ENCODE results near the gene CD226. TPM values are rescaled to one million over a fixed set of nuclear protein-coding genes. Genes with fewer than 3 reads are reported as not detected.

CD226 gene
- polyA plus RNA-seq, 2 donors: 0.10 to 0.15 TPM

- WGBS, 2 donors: 87 to 88% methylated on average over 5 of the region's 5 CpGs
- Histone ChIP-seq H3K27ac (ENCODE audit: low read depth in 2 of 2, low read length in 1 of 2) (no peak overlapping the region), H3K4me1 (ENCODE audit: control insufficient read depth in 2 of 2, insufficient read depth in 2 of 2, low read length in 1 of 2) (no peaks in the 10 kb centered on the region), H3K27me3 (ENCODE audit: control insufficient read depth in 1 of 2, insufficient read depth in 2 of 2, low read length in 2 of 2) (no peaks in the 10 kb centered on the region), H3K4me3 (ENCODE audit: low read depth in 1 of 2, low read length in 2 of 2) (no peak overlapping the region), H3K9me3 (ENCODE audit: control insufficient read depth in 2 of 2, insufficient read depth in 1 of 2, low read depth in 1 of 2, low read length in 1 of 2) (no peaks in the 10 kb centered on the region), H3K36me3 (ENCODE audit: control insufficient read depth in 2 of 2, insufficient read depth in 2 of 2, low read length in 1 of 2) (no peaks in the 10 kb centered on the region)
Observed at GRCh38 chr18:69958422-69958821, 10.7 kb upstream of the CD226 start.

GRCh38 chr18:69957747-69958146 is 10.1 kb upstream of the CD226 start:
- 85 to 91% methylated on average over 3 of the region's 3 CpGs for WGBS, 2 donors
- Histone ChIP-seq H3K4me1 (ENCODE audit: control insufficient read depth in 2 of 2, insufficient read depth in 2 of 2, low read length in 1 of 2) (no peaks in the 10 kb centered on the region), H3K4me3 (ENCODE audit: low read depth in 1 of 2, low read length in 2 of 2) (no peak overlapping the region), H3K27ac (ENCODE audit: low read depth in 2 of 2, low read length in 1 of 2) (peak overlapping the region in 1 of 2 donors; percentile 1), H3K27me3 (ENCODE audit: control insufficient read depth in 1 of 2, insufficient read depth in 2 of 2, low read length in 2 of 2) (no peaks in the 10 kb centered on the region), H3K9me3 (ENCODE audit: control insufficient read depth in 2 of 2, insufficient read depth in 1 of 2, low read depth in 1 of 2, low read length in 1 of 2) (no peaks in the 10 kb centered on the region), H3K36me3 (ENCODE audit: control insufficient read depth in 2 of 2, insufficient read depth in 2 of 2, low read length in 1 of 2) (no peaks in the 10 kb centered on the region)

DNA sequence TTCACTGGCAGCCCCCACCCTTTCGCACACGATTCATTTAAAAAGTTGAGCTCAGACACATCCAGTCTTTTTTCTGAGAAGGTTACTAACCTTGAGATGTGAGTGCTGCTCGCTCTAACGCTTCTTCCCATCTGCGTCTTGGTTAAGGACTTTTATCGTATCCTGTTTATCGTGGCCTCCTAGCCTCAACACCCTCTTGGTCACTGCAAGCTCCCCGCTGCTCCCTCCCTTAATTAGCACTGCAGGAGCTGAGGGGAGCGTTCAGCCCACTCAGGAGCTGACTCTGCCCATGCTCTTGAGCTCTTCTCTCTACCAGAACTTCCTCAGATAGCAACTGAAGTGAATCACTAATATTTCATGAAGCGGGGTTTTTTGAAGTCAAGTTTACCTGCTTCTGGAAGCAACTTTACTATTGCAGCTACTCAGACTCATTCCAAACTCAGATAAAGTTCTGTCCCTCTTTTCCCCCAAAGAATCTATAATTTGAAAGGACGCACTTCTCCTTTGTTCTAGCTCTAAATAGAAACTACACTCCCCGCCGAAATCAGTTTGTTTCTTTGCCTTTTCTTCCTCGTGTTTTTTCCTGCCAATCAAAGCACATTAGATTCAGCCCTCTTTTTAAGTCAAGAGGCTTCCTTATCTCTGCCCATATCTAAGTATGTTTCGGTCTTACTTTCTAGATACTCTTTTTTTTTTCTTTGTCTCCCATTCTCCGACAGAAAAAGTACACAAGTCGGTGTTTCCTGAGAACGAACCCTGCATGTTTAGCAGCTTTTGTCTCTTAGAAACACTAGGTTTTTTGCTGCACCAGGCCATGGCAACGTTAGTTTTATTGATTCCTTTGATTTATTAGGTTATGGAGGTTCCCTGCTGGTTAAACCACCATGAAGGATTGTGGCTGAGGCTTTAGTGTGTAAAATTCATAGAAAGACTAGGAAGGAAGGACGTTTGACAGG is 9.3 kb upstream of the CD226 start:
- Histone ChIP-seq H3K27ac (ENCODE audit: low read depth in 2 of 2, low read length in 1 of 2) (peak overlapping the region in 1 of 2 donors; percentile 13), H3K36me3 (ENCODE audit: control insufficient read depth in 2 of 2, insufficient read depth in 2 of 2, low read length in 1 of 2) (no peaks in the 10 kb centered on the region), H3K4me3 (ENCODE audit: low read depth in 1 of 2, low read length in 2 of 2) (no peak overlapping the region), H3K4me1 (ENCODE audit: control insufficient read depth in 2 of 2, insufficient read depth in 2 of 2, low read length in 1 of 2) (no peaks in the 10 kb centered on the region), H3K9me3 (ENCODE audit: control insufficient read depth in 2 of 2, insufficient read depth in 1 of 2, low read depth in 1 of 2, low read length in 1 of 2) (no peaks in the 10 kb centered on the region), H3K27me3 (ENCODE audit: control insufficient read depth in 1 of 2, insufficient read depth in 2 of 2, low read length in 2 of 2) (no peaks in the 10 kb centered on the region)
- 67 to 74% methylated on average over 20 of the region's 20 CpGs for WGBS, 2 donors

GRCh38 chr18:69956057-69956456 is 8.4 kb upstream of the CD226 start:
- H3K9me3 ChIP-seq (ENCODE audit: control insufficient read depth in 2 of 2, insufficient read depth in 1 of 2, low read depth in 1 of 2, low read length in 1 of 2): no peaks in the 10 kb centered on the region
- H3K4me3 ChIP-seq (ENCODE audit: low read depth in 1 of 2, low read length in 2 of 2): no peak overlapping the region
- WGBS, 2 donors: 78 to 79% methylated on average over 5 of the region's 5 CpGs
- H3K27me3 ChIP-seq (ENCODE audit: control insufficient read depth in 1 of 2, insufficient read depth in 2 of 2, low read length in 2 of 2): no peaks in the 10 kb centered on the region
- no peak overlapping the region for H3K27ac ChIP-seq (ENCODE audit: low read depth in 2 of 2, low read length in 1 of 2)
- no peaks in the 10 kb centered on the region for H3K36me3 ChIP-seq (ENCODE audit: control insufficient read depth in 2 of 2, insufficient read depth in 2 of 2, low read length in 1 of 2)
- H3K4me1 ChIP-seq (ENCODE audit: control insufficient read depth in 2 of 2, insufficient read depth in 2 of 2, low read length in 1 of 2): no peaks in the 10 kb centered on the region

GRCh38 chr18:69954719-69955480 is 7.2 kb upstream of the CD226 start:
- H3K4me1 ChIP-seq (ENCODE audit: control insufficient read depth in 2 of 2, insufficient read depth in 2 of 2, low read length in 1 of 2): no peaks in the 10 kb centered on the region
- H3K36me3 ChIP-seq (ENCODE audit: control insufficient read depth in 2 of 2, insufficient read depth in 2 of 2, low read length in 1 of 2): no peaks in the 10 kb centered on the region
- peak overlapping the region in 1 of 2 donors; percentile 4 for H3K27ac ChIP-seq (ENCODE audit: low read depth in 2 of 2, low read length in 1 of 2)
- no peak overlapping the region for H3K4me3 ChIP-seq (ENCODE audit: low read depth in 1 of 2, low read length in 2 of 2)
- H3K9me3 ChIP-seq (ENCODE audit: control insufficient read depth in 2 of 2, insufficient read depth in 1 of 2, low read depth in 1 of 2, low read length in 1 of 2): no peaks in the 10 kb centered on the region
- no peaks in the 10 kb centered on the region for H3K27me3 ChIP-seq (ENCODE audit: control insufficient read depth in 1 of 2, insufficient read depth in 2 of 2, low read length in 2 of 2)
- WGBS, 2 donors: 38 to 46% methylated on average over 5 of the region's 5 CpGs

DNA sequence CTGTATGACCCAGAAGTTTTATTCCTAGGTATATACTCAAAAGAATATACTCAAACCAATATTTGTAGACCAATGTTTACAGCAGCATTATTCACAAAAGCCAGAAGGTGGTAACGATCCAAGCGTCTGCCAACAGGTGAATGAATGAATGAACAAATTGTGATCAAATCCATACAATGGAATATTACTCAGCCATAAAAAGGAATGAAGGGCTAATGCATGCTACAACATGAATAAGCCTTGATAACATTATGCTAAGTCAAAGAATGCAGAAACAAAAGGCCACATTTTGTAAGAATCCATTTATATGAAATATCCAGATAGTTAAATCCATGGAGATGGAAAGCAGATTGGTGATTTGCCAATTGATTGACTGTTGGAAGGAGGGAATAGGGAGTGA is 5.5 kb upstream of the CD226 start:
- Histone ChIP-seq H3K36me3 (ENCODE audit: control insufficient read depth in 2 of 2, insufficient read depth in 2 of 2, low read length in 1 of 2) (no peaks in the 10 kb centered on the region), H3K27me3 (ENCODE audit: control insufficient read depth in 1 of 2, insufficient read depth in 2 of 2, low read length in 2 of 2) (no peaks in the 10 kb centered on the region), H3K27ac (ENCODE audit: low read depth in 2 of 2, low read length in 1 of 2) (no peak overlapping the region), H3K4me3 (ENCODE audit: low read depth in 1 of 2, low read length in 2 of 2) (no peak overlapping the region), H3K9me3 (ENCODE audit: control insufficient read depth in 2 of 2, insufficient read depth in 1 of 2, low read depth in 1 of 2, low read length in 1 of 2) (no peaks in the 10 kb centered on the region), H3K4me1 (ENCODE audit: control insufficient read depth in 2 of 2, insufficient read depth in 2 of 2, low read length in 1 of 2) (peaks cover 0 to 2% of the 10 kb centered on the region in 2 donors)
- 94 to 97% methylated on average over 2 of the region's 2 CpGs for WGBS, 2 donors

GRCh38 chr18:69951182-69951581 is 3.5 kb upstream of the CD226 start:
- Histone ChIP-seq H3K4me3 (ENCODE audit: low read depth in 1 of 2, low read length in 2 of 2) (no peak overlapping the region), H3K4me1 (ENCODE audit: control insufficient read depth in 2 of 2, insufficient read depth in 2 of 2, low read length in 1 of 2) (peaks cover 0 to 2% of the 10 kb centered on the region in 2 donors), H3K27me3 (ENCODE audit: control insufficient read depth in 1 of 2, insufficient read depth in 2 of 2, low read length in 2 of 2) (no peaks in the 10 kb centered on the region), H3K9me3 (ENCODE audit: control insufficient read depth in 2 of 2, insufficient read depth in 1 of 2, low read depth in 1 of 2, low read length in 1 of 2) (no peaks in the 10 kb centered on the region), H3K36me3 (ENCODE audit: control insufficient read depth in 2 of 2, insufficient read depth in 2 of 2, low read length in 1 of 2) (no peaks in the 10 kb centered on the region), H3K27ac (ENCODE audit: low read depth in 2 of 2, low read length in 1 of 2) (no peak overlapping the region)
- WGBS, 2 donors: 48 to 63% methylated on average over 1 of the region's 1 CpG

GRCh38 chr18:69949538-69949936 is 1.9 kb upstream of the CD226 start:
- WGBS, 2 donors: 93 to 96% methylated on average over 4 of the region's 4 CpGs
- Histone ChIP-seq H3K4me3 (ENCODE audit: low read depth in 1 of 2, low read length in 2 of 2) (no peak overlapping the region), H3K27ac (ENCODE audit: low read depth in 2 of 2, low read length in 1 of 2) (no peak overlapping the region), H3K27me3 (ENCODE audit: control insufficient read depth in 1 of 2, insufficient read depth in 2 of 2, low read length in 2 of 2) (no peaks in the 10 kb centered on the region), H3K9me3 (ENCODE audit: control insufficient read depth in 2 of 2, insufficient read depth in 1 of 2, low read depth in 1 of 2, low read length in 1 of 2) (no peaks in the 10 kb centered on the region), H3K4me1 (ENCODE audit: control insufficient read depth in 2 of 2, insufficient read depth in 2 of 2, low read length in 1 of 2) (peaks cover 0 to 2% of the 10 kb centered on the region in 2 donors), H3K36me3 (ENCODE audit: control insufficient read depth in 2 of 2, insufficient read depth in 2 of 2, low read length in 1 of 2) (no peaks in the 10 kb centered on the region)

DNA sequence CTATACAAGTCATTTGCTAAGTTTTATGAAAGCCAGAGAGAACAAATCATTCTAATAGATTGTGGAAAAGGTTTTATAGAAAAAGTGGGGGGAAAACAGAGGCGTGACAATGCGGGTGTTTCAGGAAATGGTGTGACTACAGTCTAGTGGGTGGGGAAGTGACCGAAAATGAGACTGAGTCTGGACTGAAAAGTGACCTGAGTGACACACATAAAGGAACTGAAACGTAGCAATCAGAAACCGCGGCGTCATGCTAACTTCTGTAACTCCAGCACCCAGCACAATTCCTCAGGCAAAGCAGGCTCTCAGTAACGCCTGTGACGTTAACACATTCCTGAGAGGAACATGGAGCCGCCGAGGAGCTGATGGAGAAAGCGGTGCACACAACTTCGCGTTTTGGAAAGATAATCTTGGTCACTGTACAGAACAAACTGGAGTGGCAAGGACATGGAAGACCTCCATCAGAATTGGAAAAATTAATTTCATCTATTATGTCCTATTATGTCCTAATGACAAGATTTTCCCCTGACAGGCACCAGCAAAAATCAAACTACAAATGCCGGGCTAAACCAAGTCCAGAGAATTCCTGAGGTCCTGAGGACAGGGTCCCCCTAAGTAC is 1.4 kb upstream of the CD226 start:
- no peaks in the 10 kb centered on the region for H3K27me3 ChIP-seq (ENCODE audit: control insufficient read depth in 1 of 2, insufficient read depth in 2 of 2, low read length in 2 of 2)
- H3K36me3 ChIP-seq (ENCODE audit: control insufficient read depth in 2 of 2, insufficient read depth in 2 of 2, low read length in 1 of 2): no peaks in the 10 kb centered on the region
- H3K9me3 ChIP-seq (ENCODE audit: control insufficient read depth in 2 of 2, insufficient read depth in 1 of 2, low read depth in 1 of 2, low read length in 1 of 2): no peaks in the 10 kb centered on the region
- WGBS, 2 donors: 68 to 71% methylated on average over 15 of the region's 15 CpGs
- H3K27ac ChIP-seq (ENCODE audit: low read depth in 2 of 2, low read length in 1 of 2): no peak overlapping the region
- peaks cover 0 to 2% of the 10 kb centered on the region in 2 donors for H3K4me1 ChIP-seq (ENCODE audit: control insufficient read depth in 2 of 2, insufficient read depth in 2 of 2, low read length in 1 of 2)
- H3K4me3 ChIP-seq (ENCODE audit: low read depth in 1 of 2, low read length in 2 of 2): no peak overlapping the region
